Erythroblast (primary cell): Measurements from ENCODE around the gene HDAC4.

ENCODE experiments used
- GATA1 ChIP-seq: IDR thresholded peaks from 2 replicates; pipeline ENCODE4 v1.6.1; 2011; ENCODE audit warnings: low read depth, mild to moderate bottlenecking, control low read depth, low read length, moderate library complexity
- POLR2A ChIP-seq: IDR thresholded peaks from 2 replicates; pipeline ENCODE4 v1.6.1; 2011; ENCODE audit warnings: mild to moderate bottlenecking, low read length

GRCh38 chr2:239405071-239405470, 4.3 kb upstream of the HDAC4 start:
- no peak for TF ChIP-seq POLR2A
- no peak for TF ChIP-seq GATA1
